Bronchus fibroblast of lung (primary cell): ENCODE results near the gene POPDC2. TPM values are rescaled to one million over a fixed set of nuclear protein-coding genes. Genes with fewer than 3 reads are reported as not detected.

Experiments
- total RNA-seq: library from RNA; depleted of rRNA; stranded (reverse); fragments of >200 nt; gene quantifications from 2 replicates; pipeline ENCODE4 v1.2.3, GENCODE V29; 2015

The POPDC2 gene, protein sequence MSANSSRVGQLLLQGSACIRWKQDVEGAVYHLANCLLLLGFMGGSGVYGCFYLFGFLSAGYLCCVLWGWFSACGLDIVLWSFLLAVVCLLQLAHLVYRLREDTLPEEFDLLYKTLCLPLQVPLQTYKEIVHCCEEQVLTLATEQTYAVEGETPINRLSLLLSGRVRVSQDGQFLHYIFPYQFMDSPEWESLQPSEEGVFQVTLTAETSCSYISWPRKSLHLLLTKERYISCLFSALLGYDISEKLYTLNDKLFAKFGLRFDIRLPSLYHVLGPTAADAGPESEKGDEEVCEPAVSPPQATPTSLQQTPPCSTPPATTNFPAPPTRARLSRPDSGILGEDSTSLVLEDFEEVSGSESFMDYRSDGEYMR
- not detected in 2 replicates for total RNA-seq

DNA sequence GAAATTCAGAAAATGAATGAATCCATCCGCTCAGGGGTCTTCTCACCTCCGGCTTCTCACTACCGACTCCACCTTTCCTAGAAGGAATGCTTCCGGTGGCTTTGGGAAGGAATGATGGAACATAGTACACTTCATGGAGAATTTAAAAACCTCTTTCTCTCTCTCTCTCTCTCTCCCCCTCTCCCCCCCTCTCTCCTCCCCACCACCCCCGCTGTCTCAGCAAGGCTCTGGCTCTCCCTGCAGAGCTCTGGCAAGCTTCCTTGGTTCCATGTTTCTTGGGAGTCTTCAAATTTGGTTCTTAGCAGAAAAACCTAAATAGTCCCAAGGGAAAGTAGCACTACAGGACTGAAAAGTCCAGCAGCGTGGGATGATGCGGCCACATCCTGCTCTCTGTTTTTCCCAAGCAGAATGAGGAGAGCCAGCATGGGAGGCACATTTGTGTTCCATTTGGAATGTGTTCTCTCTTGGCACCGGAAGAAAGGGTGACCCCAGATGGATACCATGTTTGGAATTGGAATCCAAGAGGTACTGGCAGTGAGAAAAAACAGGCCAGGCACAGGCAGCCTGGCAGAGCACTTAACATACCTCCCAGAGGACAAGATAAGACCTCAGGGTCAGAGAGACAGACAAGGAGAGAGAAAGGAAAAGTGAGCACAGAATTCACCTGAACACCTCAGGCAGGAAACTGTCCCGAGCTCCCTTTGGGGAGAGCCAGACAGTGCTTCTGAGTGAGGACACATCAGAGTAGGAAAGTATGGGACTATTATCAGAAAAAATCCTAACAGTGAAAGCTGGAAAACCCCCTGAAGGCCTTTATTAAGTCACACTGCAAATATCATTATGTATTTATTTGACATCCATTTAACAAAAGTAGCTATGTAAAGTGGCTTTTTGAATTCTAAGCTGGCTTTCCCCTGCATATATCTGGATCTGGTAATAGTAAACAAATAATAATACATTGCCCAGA lies at the start of gene POPDC2:
POPDC2 (minus strand) TSS at position 116 of the 967 bp plus-strand sequence. CDS start 166 bp downstream, outside the sequence.

DNA sequence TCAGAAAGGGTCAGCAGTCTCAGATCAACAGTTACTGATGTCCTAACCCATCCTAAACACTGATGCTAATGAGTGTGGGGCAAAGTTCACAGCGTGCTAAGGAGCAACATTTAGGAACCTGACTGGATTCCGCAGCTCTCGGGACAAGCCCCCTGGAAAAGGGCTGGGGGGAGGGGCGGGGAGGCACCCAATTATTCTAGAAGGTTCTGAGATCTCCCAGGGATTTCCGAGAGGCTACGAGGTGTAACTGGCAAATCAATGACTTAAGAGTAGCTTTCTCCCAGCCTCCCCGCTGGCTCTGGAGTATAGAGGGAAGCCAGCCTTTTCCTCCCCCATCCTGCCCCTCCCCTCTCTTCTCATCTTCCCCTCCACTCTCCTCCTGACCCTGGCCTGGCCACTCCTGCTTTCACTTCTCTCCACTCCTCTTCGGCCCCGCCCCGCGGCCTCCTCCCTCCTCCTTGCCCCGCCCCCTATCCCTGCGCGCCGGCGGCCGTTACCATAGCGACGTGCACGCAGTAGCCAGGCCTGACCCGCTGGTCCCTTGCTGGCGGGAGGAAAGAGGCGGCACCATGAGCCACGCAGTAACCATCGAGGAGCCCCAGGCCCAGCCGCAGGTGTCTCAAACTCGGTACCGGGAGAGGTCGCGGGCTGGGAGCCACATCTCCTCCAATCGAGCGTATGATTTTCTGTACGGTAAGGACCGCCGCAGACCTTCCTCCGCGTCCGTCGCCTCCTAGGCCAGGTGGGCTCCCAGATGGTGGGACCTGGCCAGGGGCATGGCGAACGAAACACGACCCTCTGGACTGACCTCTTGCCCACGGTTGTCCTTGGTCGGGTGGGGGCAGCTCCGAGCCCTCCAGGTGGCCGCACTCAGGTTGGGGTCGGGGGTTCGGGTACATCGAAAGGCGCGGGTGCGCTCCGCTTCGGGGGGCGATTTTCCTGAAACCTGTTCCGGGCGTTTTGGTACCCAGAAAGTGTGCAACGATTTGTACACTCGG lies 42.4 kb upstream of the POPDC2 start, which contains the start of gene CFAP91:
CFAP91 (plus strand) TSS at position 493 of the 998 bp plus-strand sequence; CDS start at position 570, 77 bp downstream.

GRCh38 chr3:119676771-119677640 lies 16.6 kb upstream of the POPDC2 start, which contains the start of gene COX17:
COX17 (minus strand) TSS chr3:119677406; CDS start chr3:119677310, 96 bp downstream.

DNA sequence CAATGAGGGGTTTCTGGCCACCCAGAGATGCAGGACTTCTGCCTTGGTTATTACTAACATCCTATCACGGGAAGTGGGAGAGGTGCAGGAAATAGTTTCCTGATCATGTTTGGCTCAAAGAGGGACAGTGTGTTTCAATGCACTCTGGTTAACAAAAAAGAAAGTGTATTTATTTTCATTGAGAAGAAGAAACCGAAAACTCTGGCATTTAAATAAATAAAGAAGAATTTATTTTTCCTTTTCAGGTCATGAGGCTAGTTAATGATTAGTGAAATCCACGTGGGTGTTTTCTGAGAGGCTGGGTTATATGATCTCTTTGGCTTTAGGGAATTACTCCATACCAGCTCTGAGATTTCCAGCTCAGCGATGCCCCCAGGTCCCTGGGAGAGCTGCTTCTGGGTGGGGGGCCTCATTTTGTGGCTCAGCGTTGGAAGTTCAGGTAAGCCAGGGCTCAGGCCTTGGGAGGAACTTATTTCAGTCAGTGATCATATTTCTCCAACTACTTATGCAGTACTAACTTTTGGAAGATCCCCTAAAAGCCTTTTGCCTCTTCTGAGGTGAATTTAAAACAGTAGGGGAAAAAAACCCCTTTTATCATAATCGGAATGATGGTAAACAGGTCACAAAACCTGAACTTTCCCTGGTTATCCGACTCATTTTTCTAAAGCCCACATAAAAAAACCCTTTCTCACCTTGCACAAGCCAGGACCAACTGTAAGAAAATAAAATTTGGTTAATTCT lies 62.7 kb downstream of the POPDC2 start, which contains the start of gene PLA1A:
PLA1A (plus strand) TSS at position 338 of the 741 bp plus-strand sequence; CDS start at position 367, 29 bp downstream.

Other genes starting within 250 kb of the POPDC2 start
- gene TMEM39A, start 197.0 kb downstream of the POPDC2 start, total RNA-seq = 33.3 and 34.3 TPM in 2 replicates
- gene POGLUT1, start 191.6 kb downstream of the POPDC2 start, total RNA-seq = 11.3 and 12.6 TPM in 2 replicates
- gene TIMMDC1, start 162.0 kb downstream of the POPDC2 start, total RNA-seq = 57.7 and 71.5 TPM in 2 replicates
- not detected in 2 replicates for gene CD80, start 101.0 kb downstream of the POPDC2 start, total RNA-seq
- 2.0 and 2.7 TPM in 2 replicates for gene ADPRH, start 81.1 kb downstream of the POPDC2 start, total RNA-seq
- gene PLA1A, start 62.7 kb downstream of the POPDC2 start, total RNA-seq = not detected in 2 replicates
- 23.4 and 24.2 TPM in 2 replicates for gene COX17, start 16.8 kb upstream of the POPDC2 start, total RNA-seq
- 0.45 and 0.50 TPM in 2 replicates for gene CFAP91, start 42.4 kb upstream of the POPDC2 start, total RNA-seq
- gene NR1I2, start 121.5 kb upstream of the POPDC2 start, total RNA-seq = under 0.01 and 0.34 TPM in 2 replicates